Neuronal stem cell (in vitro differentiated cells): Measurements from ENCODE around the gene RMDN3.

Experiments used
- DNase-seq: peaks from one replicate; pipeline ENCODE4 v3.0.0-alpha.2; 2013; ENCODE audit warnings: low spot score
- H2AFZ ChIP-seq: one replicate; pipeline ENCODE4 v1.6.1; 2013; ENCODE audit warnings: mild to moderate bottlenecking, low read length, inconsistent platforms
- H2AK5ac ChIP-seq: 2 replicates; pipeline ENCODE4 v1.6.1; 2013; ENCODE audit warnings: low read depth, mild to moderate bottlenecking, inconsistent platforms, low read length, moderate library complexity, mixed read lengths
- H2BK120ac ChIP-seq: 2 replicates; pipeline ENCODE4 v1.6.1; 2013; ENCODE audit warnings: low read depth, mild to moderate bottlenecking, inconsistent platforms, low read length, moderate library complexity, mixed read lengths
- H2BK12ac ChIP-seq: one replicate; pipeline ENCODE4 v1.6.1; 2013; ENCODE audit warnings: low read length, inconsistent platforms
- H2BK15ac ChIP-seq: 2 replicates; pipeline ENCODE4 v1.6.1; 2013; ENCODE audit warnings: mild to moderate bottlenecking, low read length, inconsistent platforms, mixed read lengths
- H2BK5ac ChIP-seq: one replicate; pipeline ENCODE4 v1.6.1; 2013; ENCODE audit warnings: inconsistent platforms, mild to moderate bottlenecking, low read length, moderate library complexity
- H3K14ac ChIP-seq: one replicate; pipeline ENCODE4 v1.6.1; 2013; ENCODE audit warnings: low read length, inconsistent platforms
- H3K18ac ChIP-seq: 2 replicates; pipeline ENCODE4 v1.6.1; 2013; ENCODE audit warnings: low read length, inconsistent platforms
- H3K23ac ChIP-seq: 2 replicates; pipeline ENCODE4 v1.6.1; 2013; ENCODE audit warnings: low read depth, mild to moderate bottlenecking, mixed read lengths, low read length, inconsistent platforms; ENCODE audit not compliant: poor library complexity
- H3K27ac ChIP-seq: replicated peaks from 3 replicates; pipeline ENCODE4 v1.5.1; 2013; ENCODE audit warnings: low read length, inconsistent platforms
- H3K27me3 ChIP-seq, 3 experiments: 2 replicates each; pipeline ENCODE4 v1.6.1; 2013; ENCODE audit warnings: low read length in 3 of 3, mild to moderate bottlenecking in 2 of 3, inconsistent platforms in 1 of 3, low read depth in 1 of 3, mixed read lengths in 1 of 3, moderate library complexity in 1 of 3; ENCODE audit not compliant: control insufficient read depth in 3 of 3, insufficient read depth in 3 of 3
- H3K36me3 ChIP-seq, 2 donors: replicated peaks in 1 of 2; 2 replicates each; pipeline ENCODE4 v1.6.1; 2013; ENCODE audit warnings: low read length in 2 of 2; ENCODE audit not compliant: control insufficient read depth in 2 of 2, insufficient read depth in 2 of 2
- H3K4ac ChIP-seq: 2 replicates; pipeline ENCODE4 v1.6.1; 2013; ENCODE audit warnings: inconsistent platforms, mild to moderate bottlenecking, low read length, moderate library complexity
- H3K4me1 ChIP-seq, 2 donors: 1 replicate in 1 of 2; 2 replicates in 1 of 2; pipeline ENCODE4 v1.6.1; 2013; ENCODE audit warnings: low read length in 2 of 2, low read depth in 1 of 2; ENCODE audit not compliant: control insufficient read depth in 2 of 2, insufficient read depth in 1 of 2
- H3K4me2 ChIP-seq: one replicate; pipeline ENCODE4 v1.6.1; 2013; ENCODE audit warnings: mild to moderate bottlenecking, low read length, inconsistent platforms; ENCODE audit not compliant: insufficient read depth, poor library complexity, severe bottlenecking
- H3K4me3 ChIP-seq, 2 donors: 2 replicates each; pipeline ENCODE4 v1.5.1; 2013; ENCODE audit warnings: low read length in 2 of 2, mild to moderate bottlenecking in 2 of 2, inconsistent platforms in 1 of 2, moderate library complexity in 1 of 2
- H3K79me1 ChIP-seq: one replicate; pipeline ENCODE4 v1.6.1; 2013; ENCODE audit warnings: low read depth, mild to moderate bottlenecking, inconsistent platforms, low read length, moderate library complexity
- H3K9ac ChIP-seq: one replicate; pipeline ENCODE4 v1.6.1; 2013; ENCODE audit warnings: mild to moderate bottlenecking, low read depth, low read length, inconsistent platforms; ENCODE audit not compliant: poor library complexity
- H3K9me3 ChIP-seq, 2 donors: replicated peaks in 1 of 2; 2 replicates each; pipeline versions ENCODE3 to v1.6.1; 2013; ENCODE audit warnings: low read length in 2 of 2, mild to moderate bottlenecking in 2 of 2, inconsistent platforms in 1 of 2, low read depth in 1 of 2, mixed read lengths in 1 of 2, moderate library complexity in 1 of 2; ENCODE audit not compliant: control insufficient read depth in 2 of 2, insufficient read depth in 1 of 2
- H4K8ac ChIP-seq: one replicate; pipeline ENCODE4 v1.6.1; 2013; ENCODE audit warnings: low read depth, mild to moderate bottlenecking, inconsistent platforms, low read length, moderate library complexity
- H4K91ac ChIP-seq: one replicate; pipeline ENCODE4 v1.6.1; 2013; ENCODE audit warnings: low read length, low read depth, mild to moderate bottlenecking, inconsistent platforms; ENCODE audit not compliant: poor library complexity
- WGBS, 2 donors: extraction: QIAGEN DNeasy Blood & Tissue Kit; methylation state at CpG; one replicate each; pipeline ENCODE4 v1.1.7; 2013; ENCODE audit warnings: missing lambda C conversion rate in 2 of 2, mixed read lengths in 1 of 2; ENCODE audit not compliant: insufficient read length in 2 of 2, insufficient replicate concordance in 1 of 2; ENCODE audit errors: extremely low coverage in 2 of 2; 5-methylcytosine and 5-hydroxymethylcytosine counted together

Gene RMDN3

DNA sequence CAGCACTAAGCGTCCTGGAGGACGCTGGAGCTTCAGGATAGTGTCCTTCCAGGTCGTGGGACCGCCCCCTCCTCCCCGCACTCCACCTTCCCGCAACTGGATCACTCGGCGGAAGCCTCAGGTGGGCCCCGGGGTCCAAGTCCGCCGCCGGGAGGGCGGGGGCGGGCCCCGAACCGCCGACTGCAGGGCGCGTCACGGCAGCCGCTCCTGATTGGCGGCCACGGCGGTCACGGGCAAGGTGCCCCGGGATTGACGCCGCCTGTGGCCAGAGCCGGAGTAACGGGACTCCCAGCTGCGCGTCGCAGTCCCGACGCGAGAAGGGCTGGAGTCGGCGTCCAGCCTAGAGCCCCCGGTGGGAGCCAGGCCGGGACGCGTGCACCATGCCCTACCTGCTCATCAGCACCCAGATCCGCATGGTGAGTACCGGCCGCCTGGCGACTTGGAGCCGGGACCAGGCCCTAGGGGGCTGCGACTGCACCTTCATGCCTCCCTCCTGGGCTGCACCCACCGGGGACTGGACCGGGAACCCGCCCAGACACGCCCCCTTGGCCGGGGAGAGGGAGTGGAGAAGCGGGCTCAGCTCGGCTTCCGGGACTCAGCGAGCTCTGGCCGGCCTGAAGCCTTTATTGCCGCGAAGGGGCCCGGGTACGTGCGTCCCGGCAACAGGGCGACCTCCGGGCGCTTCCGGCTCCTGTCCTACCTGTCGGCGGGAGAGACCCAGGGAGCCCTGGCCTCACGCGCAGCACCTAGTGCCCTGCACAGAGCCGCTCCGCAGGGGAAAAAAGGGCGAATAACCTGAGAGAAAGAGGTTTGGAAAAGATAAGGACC lies 9.0 kb upstream of the RMDN3 start, which contains the start of gene GCHFR:
TSS of gene GCHFR (plus strand) at position 268 of the 828 bp plus-strand sequence. CDS start at position 381, 113 bp downstream.
- H2AK5ac ChIP-seq, result peak within 1 kb of the TSS; percentile 60
- H3K18ac ChIP-seq, result peak within 1 kb of the TSS; percentile 95
- no peak within 1 kb of the TSS for H2BK120ac ChIP-seq
- H3K9ac ChIP-seq, result peak within 1 kb of the TSS; percentile 89
- no peak within 1 kb of the TSS for H4K91ac ChIP-seq
- H3K4ac ChIP-seq, result no peak within 1 kb of the TSS
- peak; percentile 42 for DNase-seq
- H3K9me3 ChIP-seq, result no peaks in the 10 kb centered on the region
- H3K4me1 ChIP-seq, result peaks cover 2 to 18% of the 10 kb centered on the region in 2 donors
- H2BK12ac ChIP-seq, result peak within 1 kb of the TSS; percentile 68
- peaks cover 0 to 28% (median 4%) of the 10 kb centered on the region in 3 experiments for H3K27me3 ChIP-seq
- peak within 1 kb of the TSS; percentile 47 to 74 for H3K4me3 ChIP-seq
- H3K27ac ChIP-seq, result no peak within 1 kb of the TSS
- H2BK5ac ChIP-seq, result no peak within 1 kb of the TSS
- peak within 1 kb of the TSS; percentile 93 for H3K23ac ChIP-seq
- H3K36me3 ChIP-seq, result peaks cover 2 to 10% of the 10 kb centered on the region in 2 donors
- peak within 1 kb of the TSS; percentile 43 for H4K8ac ChIP-seq
- H3K14ac ChIP-seq, result peak within 1 kb of the TSS; percentile 89
- WGBS, 2 donors, result no CpG with 5 or more reads among the region's 75 CpGs
- H2AFZ ChIP-seq, result peak within 1 kb of the TSS; percentile 92
- no peaks in the 10 kb centered on the region for H3K79me1 ChIP-seq
- peak within 1 kb of the TSS; percentile 98 for H3K4me2 ChIP-seq
- H2BK15ac ChIP-seq, result peak within 1 kb of the TSS; percentile 75

DNA sequence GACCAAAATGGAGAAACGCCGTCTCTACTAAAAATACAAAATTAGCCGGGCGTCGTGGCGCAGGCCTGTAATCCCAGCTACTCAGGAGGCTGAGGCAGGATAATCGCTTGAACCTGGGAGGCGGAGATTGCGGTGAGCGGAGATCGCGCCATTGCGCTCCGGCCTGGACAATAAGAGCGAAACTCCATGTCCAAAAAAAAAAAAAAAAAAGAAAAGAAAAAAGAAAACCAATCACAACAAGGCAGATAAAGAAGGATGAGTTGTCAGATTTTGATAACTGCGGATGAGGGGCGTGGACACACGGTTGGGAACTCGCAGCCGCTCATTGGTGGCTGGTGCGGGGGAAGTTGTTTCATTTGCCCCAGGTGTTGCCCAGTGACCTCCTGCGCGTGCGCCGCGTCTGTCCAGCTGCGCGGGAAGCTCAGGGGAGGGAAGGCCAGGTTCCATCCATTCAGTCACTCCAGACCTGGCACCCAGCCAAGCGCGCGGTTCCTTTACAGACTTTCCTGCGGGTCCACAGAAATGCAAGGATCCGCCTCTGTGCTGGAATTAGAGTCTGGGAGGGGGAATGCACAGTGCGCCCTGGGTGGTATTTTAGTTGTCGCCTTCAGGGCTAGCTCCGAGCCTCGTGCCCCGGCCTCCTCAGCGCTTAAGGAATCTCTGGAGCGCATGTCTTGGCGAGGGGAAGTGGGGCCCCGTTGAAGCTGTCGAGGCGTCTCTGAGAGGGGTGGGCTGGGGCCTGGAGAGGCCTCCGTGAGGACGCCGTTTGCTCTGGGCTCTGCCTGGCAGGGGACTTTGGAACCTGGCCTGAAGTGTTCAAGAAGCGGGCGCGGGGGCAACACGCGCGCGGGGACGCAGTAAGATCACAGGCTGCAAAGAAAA lies 8.1 kb upstream of the RMDN3 start:
- H2BK5ac ChIP-seq, result no peak overlapping the region
- no peaks in the 10 kb centered on the region for H3K79me1 ChIP-seq
- H3K9ac ChIP-seq, result no peak overlapping the region
- H2AFZ ChIP-seq, result peak overlapping the region; percentile 92
- no peak for DNase-seq
- H3K9me3 ChIP-seq, result no peaks in the 10 kb centered on the region
- no peak overlapping the region for H3K4ac ChIP-seq
- H4K8ac ChIP-seq, result peak overlapping the region; percentile 43
- peak overlapping the region; percentile 60 for H2AK5ac ChIP-seq
- peak overlapping the region; percentile 89 for H3K14ac ChIP-seq
- peak overlapping the region; percentile 47 to 74 for H3K4me3 ChIP-seq
- H3K18ac ChIP-seq, result peak overlapping the region; percentile 95
- H2BK15ac ChIP-seq, result peak overlapping the region; percentile 75
- no peak overlapping the region for H3K27ac ChIP-seq
- H2BK12ac ChIP-seq, result no peak overlapping the region
- peak overlapping the region; percentile 98 for H3K4me2 ChIP-seq
- H3K36me3 ChIP-seq, result peaks cover 2 to 10% of the 10 kb centered on the region in 2 donors
- H3K4me1 ChIP-seq, result peaks cover 2 to 18% of the 10 kb centered on the region in 2 donors
- H2BK120ac ChIP-seq, result no peak overlapping the region
- no CpG with 5 or more reads among the region's 55 CpGs for WGBS, 2 donors
- peaks cover 0 to 28% (median 4%) of the 10 kb centered on the region in 3 experiments for H3K27me3 ChIP-seq
- H3K23ac ChIP-seq, result peak overlapping the region; percentile 93
- H4K91ac ChIP-seq, result no peak overlapping the region

DNA sequence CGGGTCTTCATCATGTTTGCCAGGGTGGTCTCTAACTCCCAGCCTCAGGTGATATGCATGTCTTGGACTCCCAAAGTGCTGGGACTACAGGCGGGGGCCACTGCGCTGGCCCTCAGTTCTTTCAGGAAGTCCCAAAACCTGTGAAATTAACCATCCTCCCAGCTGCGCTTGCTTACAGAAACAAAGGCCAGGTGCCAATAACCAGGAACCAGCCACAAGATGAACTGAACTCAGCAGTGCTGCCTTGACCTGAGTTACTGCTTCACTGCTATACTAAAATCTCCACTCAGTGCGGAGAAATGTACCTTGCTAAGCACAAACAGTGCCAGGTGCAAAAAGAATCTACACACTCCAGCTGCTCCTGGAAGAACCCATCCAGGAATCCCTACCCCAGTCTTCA lies 4.9 kb upstream of the RMDN3 start:
- Histone ChIP-seq H4K91ac (no peak overlapping the region), H2BK120ac (no peak overlapping the region), H3K18ac (no peak overlapping the region), H3K23ac (no peak overlapping the region), H3K79me1 (no peaks in the 10 kb centered on the region), H4K8ac (no peak overlapping the region), H2BK12ac (no peak overlapping the region), H3K4me1 (peaks cover 7 to 9% of the 10 kb centered on the region in 2 donors), H3K4ac (no peak overlapping the region), H3K4me3 (no peak overlapping the region), H2AFZ (no peak overlapping the region), H3K14ac (no peak overlapping the region), H2BK5ac (no peak overlapping the region), H3K9me3 (no peaks in the 10 kb centered on the region), H3K27ac (no peak overlapping the region), H2AK5ac (no peak overlapping the region), H2BK15ac (no peak overlapping the region), H3K36me3 (no peaks in the 10 kb centered on the region), H3K4me2 (no peak overlapping the region), H3K9ac (no peak overlapping the region), H3K27me3 (peaks cover 0 to 22% (median 4%) of the 10 kb centered on the region in 3 experiments)
- no peak for DNase-seq
- WGBS, 2 donors, result no CpG with 5 or more reads among the region's 5 CpGs
